SU-DHL-6 (cell line): Measurements from ENCODE around the gene IL1RL1.

Source experiments
- CTCF ChIP-seq: fragments of 200-600 bp; sonication (generic); IDR thresholded peaks from one replicate; pipeline ENCODE4 v1.5.1; 2017; ENCODE audit warnings: antibody characterized with exemption, mild to moderate bottlenecking, low read length, moderate library complexity; ENCODE audit not compliant: insufficient read depth, poor library complexity, severe bottlenecking
- EZH2phosphoT487 ChIP-seq: fragments of 200-600 bp; sonication (generic), shearing (Covaris generic); conservative IDR thresholded peaks from 2 replicates; pipeline ENCODE4 v1.6.1; 2018; ENCODE audit warnings: mild to moderate bottlenecking, antibody characterized with exemption, low read length, moderate library complexity, mixed read lengths

- TF ChIP-seq CTCF (no peak), EZH2phosphoT487 (no peak)
Measured at GRCh38 chr2:102279391-102279735, 32.0 kb upstream of the IL1RL1 start.
